HepG2 (cell line): Measurements from ENCODE around the gene CXCL8. TPM values are rescaled to one million over a fixed set of nuclear protein-coding genes. Genes with fewer than 3 reads are reported as not detected.

Source experiments
- ATAC-seq: fragments of 200-7000 bp; cut with Tn5 transposase; 3 replicates; pipeline ENCODE4 v1.9.1; 2020; ENCODE audit warnings: mild to moderate bottlenecking, moderate library complexity
- BruUV-seq: library from RNA; stranded (reverse); fragments of 400-500 nt; replicated peaks from 2 replicates; lab custom pipeline; 2021; lab: Mats Ljungman, UMichigan
- CTCF ChIA-PET: fragments of 300-600 bp; formaldehyde crosslinking; extraction: SDS; loops from one replicate; lab custom pipeline; 2021; ENCODE audit warnings: low total read pairs, inconsistent platforms, low intra/inter-chr PET ratio; lab: Yijun Ruan, JAX
- POLR2A ChIA-PET: fragments of 350-600 bp; sonication (Branson Sonifier 250); formaldehyde crosslinking; loops from one replicate; lab custom pipeline; 2020; ENCODE audit warnings: antibody characterized with exemption, inconsistent platforms; lab: Yijun Ruan, JAX
- DNase-seq: peaks from one replicate; pipeline ENCODE4 v3.0.0-alpha.2; 2015; ENCODE audit warnings: low spot score
- FAIRE-seq: peaks from 3 replicates; lab custom pipeline; 2011; peaks lifted over from hg19 to GRCh38; lab: Jason Lieb, UNC
- H2AFZ ChIP-seq: one replicate; pipeline ENCODE4 v1.6.1; 2011; ENCODE audit warnings: low read length, inconsistent platforms
- H3K27ac ChIP-seq: fragments of 300-600 bp; 3 replicates; pipeline ENCODE4 v1.8.0; 2011; ENCODE audit warnings: mixed run types, mild to moderate bottlenecking, mixed read lengths, low read length, inconsistent platforms; ENCODE audit not compliant: insufficient read depth; ENCODE audit errors: extremely low read length
- H3K27me3 ChIP-seq, 2 experiments: fragments of 200-600 bp in 1 of 2; 2 replicates in 1 of 2; 3 replicates in 1 of 2; pipeline versions ENCODE4 v1.6.0 to v1.8.0; 2011; ENCODE audit warnings: low read length in 2 of 2, mild to moderate bottlenecking in 2 of 2, moderate library complexity in 2 of 2, inconsistent platforms in 1 of 2; ENCODE audit not compliant: insufficient read depth in 2 of 2, control insufficient read depth in 1 of 2
- H3K36me3 ChIP-seq, 2 experiments: fragments of 200-600 bp in 1 of 2; replicated peaks in 1 of 2; 2 replicates in 1 of 2; 3 replicates in 1 of 2; pipeline versions ENCODE4 v1.5.1 to v1.8.0; 2011; ENCODE audit warnings: low read length in 2 of 2, inconsistent platforms in 1 of 2; ENCODE audit not compliant: insufficient read depth in 2 of 2, control insufficient read depth in 1 of 2
- H3K4me1 ChIP-seq: 2 replicates; pipeline ENCODE4 v1.5.1; 2012; ENCODE audit warnings: low read length, inconsistent platforms; ENCODE audit not compliant: insufficient read depth
- H3K4me2 ChIP-seq: 2 replicates; pipeline ENCODE4 v1.6.0; 2011; ENCODE audit warnings: low read depth, low read length, inconsistent platforms
- H3K4me3 ChIP-seq, 3 experiments: fragments of 200-600 bp in 1 of 3; sonication (generic), shearing (Covaris generic) in 1 of 3; replicated peaks in 1 of 3; 2 replicates each; pipeline ENCODE4 v1.5.1; 2011 to 2016; ENCODE audit warnings: low read length in 3 of 3, inconsistent platforms in 2 of 3, low read depth in 2 of 3, mild to moderate bottlenecking in 2 of 3, control low read depth in 1 of 3, mixed read lengths in 1 of 3; ENCODE audit not compliant: insufficient read depth in 1 of 3
- H3K79me2 ChIP-seq: one replicate; pipeline ENCODE4 v1.6.1; 2011; ENCODE audit warnings: low read length, inconsistent platforms; ENCODE audit not compliant: insufficient read depth
- H3K9ac ChIP-seq: 2 replicates; pipeline ENCODE4 v1.6.0; 2011; ENCODE audit warnings: mild to moderate bottlenecking, low read depth, low read length, inconsistent platforms; ENCODE audit not compliant: insufficient read depth
- H3K9me3 ChIP-seq: 2 replicates; pipeline ENCODE4 v1.5.1; 2012; ENCODE audit warnings: mild to moderate bottlenecking, low read length
- H4K20me1 ChIP-seq: 2 replicates; pipeline ENCODE4 v1.6.0; 2011; ENCODE audit warnings: inconsistent platforms, mild to moderate bottlenecking, low read length, moderate library complexity; ENCODE audit not compliant: insufficient read depth
- CSRNP1 ChIP-seq: sonication (generic); formaldehyde crosslinking; IDR thresholded peaks from 2 replicates; pipeline ENCODE4 v1.8.1; 2023; ENCODE audit warnings: mild to moderate bottlenecking, missing genetic modification reagents
- EHMT2 ChIP-seq: fragments of 200-600 bp; sonication (generic); IDR thresholded peaks from 2 replicates; pipeline ENCODE4 v1.7.0; 2017; ENCODE audit warnings: antibody characterized with exemption, low read depth, low read length, borderline replicate concordance
- HBP1 ChIP-seq: IDR thresholded peaks from 2 replicates; pipeline ENCODE4 v1.6.1; 2016; ENCODE audit warnings: low read depth, control low read depth
- MAFG ChIP-seq: sonication (generic); formaldehyde crosslinking; IDR thresholded peaks from 2 replicates; pipeline ENCODE4 v1.5.1; 2020; ENCODE audit warnings: mild to moderate bottlenecking, missing genetic modification reagents
- NFYC ChIP-seq: IDR thresholded peaks from 2 replicates; pipeline ENCODE4 v1.6.1; 2016; ENCODE audit warnings: missing genetic modification reagents, missing compliant biosample characterization
- SOX5 ChIP-seq: IDR thresholded peaks from 2 replicates; pipeline ENCODE4 v1.6.1; 2016; ENCODE audit warnings: borderline replicate concordance
- SUZ12 ChIP-seq: fragments of 150-350 bp; IDR thresholded peaks from 2 replicates; pipeline ENCODE4 v1.6.1; 2014; ENCODE audit warnings: low read depth, low read length
- ZFP36L1 ChIP-seq: sonication (generic); formaldehyde crosslinking; IDR thresholded peaks from 2 replicates; pipeline ENCODE4 v1.8.0; 2022; ENCODE audit warnings: mild to moderate bottlenecking, missing genetic modification reagents, moderate library complexity
- ZMYM3 ChIP-seq: sonication (generic); formaldehyde crosslinking; IDR thresholded peaks from 2 replicates; pipeline ENCODE4 v1.5.1; 2020; ENCODE audit warnings: mild to moderate bottlenecking, missing genetic modification reagents
- ZNF136 ChIP-seq: sonication (generic); formaldehyde crosslinking; IDR thresholded peaks from 2 replicates; pipeline ENCODE4 v1.8.1; 2022; ENCODE audit warnings: low read depth, mild to moderate bottlenecking, moderate library complexity, missing genetic modification reagents
- ZNF143 ChIP-seq: sonication (generic); formaldehyde crosslinking; IDR thresholded peaks from 2 replicates; pipeline ENCODE4 v1.4.0; 2020; ENCODE audit warnings: missing genetic modification reagents
- ZNF329 ChIP-seq: sonication (generic); formaldehyde crosslinking; IDR thresholded peaks from 2 replicates; pipeline ENCODE4 v1.9.0; 2021; ENCODE audit warnings: low read depth, mild to moderate bottlenecking, missing genetic modification reagents
- ZNF784 ChIP-seq: sonication (generic); formaldehyde crosslinking; IDR thresholded peaks from 2 replicates; pipeline ENCODE4 v1.5.1; 2020; ENCODE audit warnings: missing genetic modification reagents, mild to moderate bottlenecking, borderline replicate concordance
- ZNF83 ChIP-seq: sonication (generic); formaldehyde crosslinking; IDR thresholded peaks from 2 replicates; pipeline ENCODE4 v1.4.0; 2020; ENCODE audit warnings: missing genetic modification reagents, mild to moderate bottlenecking, borderline replicate concordance
- ZSCAN12 ChIP-seq: sonication (generic); formaldehyde crosslinking; IDR thresholded peaks from 2 replicates; pipeline ENCODE4 v1.9.0; 2021; ENCODE audit warnings: mild to moderate bottlenecking, missing genetic modification reagents
- WGBS: methylation state at CpG from one replicate; pipeline ENCODE4 v1.1.6; 2017; ENCODE audit warnings: low lambda C conversion rate; 5-methylcytosine and 5-hydroxymethylcytosine counted together
- in situ Hi-C: cut with HindIII; loops from 2 replicates; pipeline ENCODE4 v1.10.0; 2017; ENCODE audit warnings: low pct_unique_long_range_greater_than_20kb; ENCODE audit not compliant: extremely low pct_ligation_motif_present
- intact Hi-C: fragments of 100-400 bp; cut with micrococcal nuclease; formaldehyde crosslinking; loops from one replicate; pipeline ENCODE4 v1.10.0; 2022; ENCODE audit not compliant: unreplicated experiment
- polyA plus RNA-seq, 8 experiments: library from polyadenylated mRNA; depleted of rRNA in 3 of 8; stranded (reverse) in 7 of 8; unstranded in 1 of 8; fragments of >200 nt; fragmentation: Illumina TruSeq in 4 of 8; extraction: Trizol in 4 of 8; gene quantifications; 2 replicates each; pipeline versions ENCODE4 v1.2.1 to v1.2.3, GENCODE V29; 2011 to 2016; ENCODE audit warnings: low read depth in 4 of 8, missing spikeins in 1 of 8, mixed read lengths in 1 of 8; ENCODE audit not compliant: insufficient read depth in 1 of 8
- total RNA-seq, 5 experiments: library from RNA; depleted of rRNA; stranded (reverse); fragments of >200 nt; fragmentation: Illumina TruSeq; extraction: Trizol; gene quantifications; 2 replicates each; pipeline ENCODE4 v1.2.3, GENCODE V29; 2016; ENCODE audit warnings: low read depth in 1 of 5

The CXCL8 gene
- total and polyA plus RNA-seq, 2 of the 13 experiments (the other 11 are each of a cell fraction or from before 2014, with no cell fraction given): 1.8 to 7.8 TPM

GRCh38 chr4:73776321-73776729 lies 36.0 kb downstream of the CXCL8 start:
- no peak overlapping the region for H3K27ac ChIP-seq
- H3K4me2 ChIP-seq: no peak overlapping the region
- H2AFZ ChIP-seq: no peak overlapping the region
- H3K9me3 ChIP-seq: no peaks in the 10 kb centered on the region
- no peak for ATAC-seq
- peak; percentile 16 for DNase-seq
- no peak overlapping the region for H3K9ac ChIP-seq
- H4K20me1 ChIP-seq: no peaks in the 10 kb centered on the region
- no peaks in the 10 kb centered on the region for H3K27me3 ChIP-seq
- H3K36me3 ChIP-seq: no peaks in the 10 kb centered on the region
- no peaks in the 10 kb centered on the region for H3K79me2 ChIP-seq
- no TSS peak for BruUV-seq
- intact Hi-C loops: no loop called here
- 9% methylated on average over 2 of the region's 2 CpGs for WGBS
- TF ChIP-seq ZNF143 (CRISPR knock-in tag) (no peak), ZNF329 (CRISPR knock-in tag) (no peak), CSRNP1 (CRISPR knock-in tag) (no peak), ZNF136 (CRISPR knock-in tag) (no peak), SUZ12 (no peak), MAFG (CRISPR knock-in tag) (no peak), SOX5 (CRISPR knock-in tag) (no peak), ZMYM3 (CRISPR knock-in tag) (no peak), ZNF83 (CRISPR knock-in tag) (no peak), ZSCAN12 (CRISPR knock-in tag) (no peak), ZNF784 (no peak), HBP1 (CRISPR knock-in tag) (no peak), NFYC (CRISPR knock-in tag) (no peak), EHMT2 (no peak), ZFP36L1 (no peak)
- TF ChIP-seq, all 625 proteins: peak for 0
- Histone ChIP-seq H3K4me3 (no peak overlapping the region), H3K4me1 (no peaks in the 10 kb centered on the region)
- ChIA-PET POLR2A (no interaction called here), CTCF (no interaction called here)
- FAIRE-seq: no peak
- in situ Hi-C loops: no loop called here
